GM12864 (cell line): ENCODE measurements around the gene TRABD2B.

Experiments used
- DNase-seq: peaks from one replicate; pipeline ENCODE4 v3.0.0-alpha.2; 2011; ENCODE audit warnings: low read depth
- H3K4me3 ChIP-seq: 2 replicates; pipeline ENCODE4 v1.5.1; 2011; ENCODE audit warnings: mild to moderate bottlenecking, low read depth, low read length, control low read depth
- CTCF ChIP-seq: IDR thresholded peaks from 2 replicates; pipeline ENCODE4 v1.5.1; 2011; ENCODE audit warnings: low read depth, mild to moderate bottlenecking, moderate library complexity, low read length, control low read depth, inconsistent platforms; ENCODE audit errors: missing control alignments

The TRABD2B gene

GRCh38 chr1:47758341-47759250 is 238.6 kb downstream of the TRABD2B start:
- no peak for TF ChIP-seq CTCF
- no peak for DNase-seq

GRCh38 chr1:47757226-47757975 is 239.8 kb downstream of the TRABD2B start:
- TF ChIP-seq CTCF = no peak
- no peak overlapping the region for H3K4me3 ChIP-seq
- DNase-seq = no peak

More at GRCh38 chr1:47758341-47759250, 238.6 kb downstream of the TRABD2B start:
- H3K4me3 ChIP-seq = no peak overlapping the region

- no peak for DNase-seq
- no peak overlapping the region for H3K4me3 ChIP-seq
- no peak for TF ChIP-seq CTCF
These were observed 240.8 kb downstream of the TRABD2B start for GRCh38 chr1:47756411-47756810.

- no peak for DNase-seq
These were observed 241.2 kb downstream of the TRABD2B start for GRCh38 chr1:47756006-47756405.

GRCh38 chr1:47755101-47755990 is 241.8 kb downstream of the TRABD2B start:
- H3K4me3 ChIP-seq = no peak overlapping the region
- peak; percentile 8 for DNase-seq
- TF ChIP-seq CTCF = peak; percentile 96

More at GRCh38 chr1:47756006-47756405, 241.2 kb downstream of the TRABD2B start:
- no peak for TF ChIP-seq CTCF
- H3K4me3 ChIP-seq = no peak overlapping the region

GRCh38 chr1:47754221-47754620 is 243.0 kb downstream of the TRABD2B start:
- no peak overlapping the region for H3K4me3 ChIP-seq
- DNase-seq = no peak
- no peak for TF ChIP-seq CTCF
